ENCODE results near the gene NUP210.

The NUP210 gene

DNA sequence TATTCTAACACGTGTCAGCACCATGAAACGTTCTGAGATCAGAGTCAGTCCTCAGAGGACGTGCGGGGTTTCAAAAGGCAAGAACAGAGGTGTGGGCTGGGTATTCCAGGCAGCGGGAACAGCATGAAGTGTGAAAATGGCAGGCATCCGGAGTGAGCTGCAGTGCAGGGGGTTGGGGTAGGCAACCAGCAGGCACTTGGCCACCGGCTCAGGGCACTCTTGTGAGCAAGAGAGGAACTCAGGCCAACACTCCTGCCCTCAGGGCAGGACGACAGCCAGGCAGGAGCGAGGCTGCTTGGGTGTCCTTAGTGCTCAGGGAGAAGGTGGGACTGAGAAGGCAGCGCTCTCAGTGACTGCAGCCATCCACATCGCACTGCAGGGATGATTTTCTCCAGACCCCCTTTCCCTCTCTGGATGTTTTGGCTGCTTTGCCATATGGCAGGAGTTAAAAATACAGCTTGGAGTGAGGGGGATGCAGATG, 151.1 kb downstream of the NUP210 start:
- no peak for DNase-seq

DNA sequence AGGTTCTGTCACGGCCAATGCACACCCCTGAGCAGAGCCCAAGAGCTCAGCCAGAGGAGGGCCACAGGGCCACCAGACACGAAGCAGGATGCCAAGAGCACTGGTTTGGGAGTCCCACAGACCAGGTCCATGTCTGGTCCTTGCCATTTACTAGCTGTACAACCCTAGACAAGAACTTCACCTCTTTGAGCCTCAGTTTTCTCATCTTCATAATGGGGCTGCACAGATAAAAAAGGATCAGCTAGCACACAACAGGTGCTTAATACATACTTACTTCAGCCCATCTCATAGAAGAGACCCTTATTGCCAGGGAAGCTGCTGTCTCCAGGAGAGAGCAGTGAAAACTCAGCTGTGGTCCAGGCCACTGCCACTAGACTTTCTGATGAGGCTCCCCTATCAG, 152.0 kb downstream of the NUP210 start:
- no peak for DNase-seq

DNA sequence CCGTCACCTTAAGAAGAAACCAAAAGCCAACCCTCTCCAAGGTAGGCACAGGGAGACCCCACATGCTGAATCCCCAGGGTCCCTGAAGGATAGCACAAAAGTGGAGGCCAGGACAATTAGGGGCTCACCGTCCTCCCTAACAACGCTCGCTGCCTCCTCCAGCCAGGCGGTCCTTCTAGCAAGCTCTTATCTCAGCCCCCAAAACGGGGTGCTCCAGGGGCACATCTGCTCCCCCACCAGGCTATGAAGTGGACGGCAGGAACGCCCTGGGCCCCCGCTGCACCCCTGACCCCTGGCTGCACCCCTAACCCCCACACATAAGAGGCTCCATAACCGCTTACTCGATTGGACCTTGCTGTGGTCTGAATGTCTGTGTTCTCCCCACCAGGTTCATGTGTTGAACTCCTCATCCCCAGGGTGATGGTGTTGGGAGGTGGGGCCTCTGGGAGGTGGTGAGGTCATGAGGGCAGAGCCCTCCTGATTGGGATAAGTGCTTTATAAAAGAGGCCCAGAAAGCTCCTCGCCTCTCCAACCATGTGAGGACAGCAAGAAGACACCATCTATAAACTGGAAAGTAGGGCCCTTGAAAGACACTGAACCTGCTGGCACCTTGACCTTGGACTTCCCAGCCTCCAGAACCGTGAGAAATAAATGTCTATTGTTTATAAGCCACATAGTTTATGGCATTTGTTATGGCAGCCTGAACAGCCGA, 153.3 kb downstream of the NUP210 start:
- no peak for DNase-seq
